ENCODE results near the gene WRAP73.
"Not testable (repeated sequence)": the region's sequence is repeated elsewhere in the genome, so short reads cannot be mapped to it uniquely, and the experiment has no call there.

Gene WRAP73

GRCh38 chr1:3627515-3628253 is 22.2 kb downstream of the WRAP73 start:
- no peak for DNase-seq

DNA sequence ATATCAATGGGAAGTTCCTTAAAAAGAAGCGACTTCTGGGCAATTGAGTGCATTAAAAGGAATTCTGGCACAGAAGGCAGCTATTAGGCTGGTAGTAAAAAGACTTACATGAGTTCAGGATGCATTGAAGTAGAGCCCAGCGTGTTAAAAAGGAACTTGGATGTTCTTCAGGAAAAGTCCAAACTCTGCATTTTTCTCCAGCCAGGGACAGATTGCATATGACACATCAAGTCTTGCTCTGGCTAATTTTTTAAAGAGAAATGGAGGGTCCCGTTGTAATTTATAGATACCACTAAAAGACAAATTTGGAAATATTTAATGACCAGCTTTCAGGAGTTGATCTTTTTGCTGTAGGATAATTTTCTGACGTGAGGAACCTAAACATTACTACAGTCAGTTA is 23.9 kb downstream of the WRAP73 start:
- DNase-seq, result no peak

DNA sequence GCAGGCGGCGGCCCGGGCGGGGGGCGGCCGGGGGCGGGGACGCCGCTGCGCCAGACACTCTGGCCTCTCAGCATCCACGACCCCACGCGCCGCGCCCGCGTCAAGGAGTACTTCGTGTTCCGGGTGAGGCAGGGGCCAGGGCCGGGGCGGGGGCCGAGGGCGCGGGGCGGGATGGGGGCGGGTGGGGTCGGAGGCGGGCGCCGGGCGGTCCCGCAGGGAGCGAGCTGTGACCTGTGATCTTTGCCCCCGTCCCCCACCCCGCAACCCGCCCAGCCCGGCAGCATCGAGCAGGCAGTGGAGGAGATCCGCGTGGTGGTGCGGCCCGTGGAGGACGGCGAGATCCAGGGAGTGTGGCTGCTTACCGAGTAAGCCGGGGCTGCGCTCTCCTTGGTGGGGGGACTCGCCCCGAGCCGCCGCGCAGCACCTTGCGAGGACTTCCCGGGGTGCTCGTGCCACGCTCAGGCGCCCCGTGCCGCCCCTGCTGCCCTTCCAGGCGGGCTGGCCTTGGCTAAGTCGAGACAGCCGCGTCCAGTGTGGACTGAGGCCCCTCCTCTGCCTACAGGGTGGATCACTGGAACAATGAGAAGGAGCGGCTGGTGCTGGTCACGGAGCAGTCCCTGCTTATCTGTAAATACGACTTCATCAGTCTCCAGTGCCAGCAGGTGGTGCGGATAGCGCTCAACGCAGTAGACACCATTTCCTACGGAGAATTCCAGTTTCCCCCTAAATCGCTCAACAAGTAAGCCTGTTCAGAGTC is 24.6 kb downstream of the WRAP73 start:
- peak; percentile 65 for DNase-seq

DNA sequence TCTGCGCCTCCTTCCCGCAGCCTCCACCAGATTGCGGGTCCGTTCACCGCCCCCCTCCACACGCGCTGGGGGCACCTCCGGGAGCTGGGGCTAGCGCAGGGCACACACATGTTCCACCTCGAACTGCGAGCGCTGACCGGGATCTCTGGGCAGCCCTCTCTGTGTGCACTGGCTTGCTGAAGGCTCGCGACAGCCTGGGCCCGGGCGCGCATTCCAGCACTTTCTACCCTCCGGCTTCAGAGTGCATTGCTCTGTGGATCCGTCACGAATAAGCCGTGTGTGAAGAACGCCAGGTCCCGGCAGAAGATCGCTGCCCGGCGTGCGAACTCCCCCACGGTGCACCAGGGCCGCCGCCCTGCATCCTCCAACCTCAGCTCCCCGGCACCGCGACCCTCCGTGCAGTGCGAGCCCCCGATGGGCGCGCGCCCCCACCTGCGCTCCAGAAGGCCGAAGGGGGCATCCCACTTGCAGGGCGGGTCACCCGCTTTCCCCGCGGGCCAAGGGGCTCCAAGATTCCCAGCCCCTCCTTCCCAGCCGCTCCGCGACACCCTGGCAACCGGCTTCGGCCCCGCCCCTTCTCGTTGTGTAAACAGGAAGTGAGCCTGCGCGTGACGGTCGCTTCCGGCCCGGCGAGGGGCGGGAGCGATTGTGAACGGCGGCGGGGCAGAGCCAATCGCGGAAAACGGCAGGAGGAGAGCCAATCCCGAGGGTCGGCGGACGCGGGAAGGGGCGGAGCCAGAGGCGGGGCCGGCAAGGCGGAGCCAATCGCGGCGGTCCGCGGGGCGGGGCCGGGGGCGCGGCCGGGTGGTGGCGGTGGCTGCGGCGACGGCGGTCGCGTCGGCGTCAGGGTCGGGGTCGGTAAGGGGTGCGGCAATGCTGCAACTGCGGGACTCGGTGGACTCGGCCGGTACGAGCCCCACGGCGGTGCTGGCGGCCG is 25.4 kb downstream of the WRAP73 start, which contains the start of gene TPRG1L:
TPRG1L (plus strand) TSS at position 816 of the 937 bp plus-strand sequence; CDS start at position 874, 58 bp downstream.
- DNase-seq, result peak; percentile 98

DNA sequence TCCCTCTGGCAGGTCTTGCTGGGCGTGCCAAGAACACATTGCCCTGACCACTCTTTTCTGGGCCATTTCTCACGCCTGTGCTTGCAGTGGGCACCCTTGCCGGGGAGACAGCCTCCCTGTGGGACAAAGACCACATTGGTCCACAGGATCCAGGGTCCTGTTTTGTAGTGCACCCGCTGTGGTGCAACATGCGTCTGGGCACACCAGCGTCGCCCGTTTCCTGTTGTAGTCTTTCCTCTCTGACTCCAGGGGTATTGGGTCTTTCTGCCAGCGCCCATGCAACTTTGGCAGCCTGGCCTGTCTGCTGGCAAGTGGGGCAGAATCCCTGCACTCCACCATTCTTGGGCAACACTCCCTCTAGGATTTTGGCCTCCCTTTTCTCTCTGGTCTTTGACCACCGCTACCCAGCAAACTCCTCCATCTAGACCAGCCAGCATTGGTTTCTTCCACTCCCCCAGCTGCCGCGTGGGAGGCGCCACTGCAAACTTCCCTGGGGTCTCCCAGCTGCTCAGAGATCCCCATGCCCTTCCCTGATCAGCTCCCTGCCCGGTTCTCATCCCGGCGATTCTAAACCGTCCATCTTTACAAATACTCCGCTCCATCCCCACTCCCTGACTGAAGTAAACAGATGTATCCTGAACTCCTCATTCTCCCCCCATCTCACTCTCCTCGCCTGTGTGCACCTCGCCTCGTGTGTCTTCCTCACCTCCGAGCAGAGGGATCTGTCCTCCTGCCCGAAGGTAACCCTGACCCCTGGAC is 26.3 kb downstream of the WRAP73 start:
- DNase-seq, result no peak

DNA sequence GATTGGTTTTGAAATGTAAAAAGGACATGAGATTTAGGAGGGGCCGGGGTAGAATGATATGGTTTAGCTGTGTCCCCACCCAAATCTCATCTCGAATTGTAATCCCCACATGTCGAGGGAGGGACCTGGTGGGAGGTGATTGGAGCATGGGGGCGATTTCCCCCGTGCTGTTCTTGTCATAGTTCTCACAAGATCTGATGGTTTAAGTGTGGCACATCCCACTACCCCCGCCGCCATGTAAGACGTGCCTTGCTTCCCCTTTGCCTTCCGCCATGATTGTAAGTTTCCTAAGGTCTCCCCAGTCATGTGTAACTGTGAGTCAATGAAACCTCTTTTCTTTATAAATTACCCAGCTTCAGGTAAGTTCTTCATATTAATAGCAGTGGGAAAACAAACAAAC is 27.8 kb downstream of the WRAP73 start:
- DNase-seq, result not testable (repeated sequence)

DNA sequence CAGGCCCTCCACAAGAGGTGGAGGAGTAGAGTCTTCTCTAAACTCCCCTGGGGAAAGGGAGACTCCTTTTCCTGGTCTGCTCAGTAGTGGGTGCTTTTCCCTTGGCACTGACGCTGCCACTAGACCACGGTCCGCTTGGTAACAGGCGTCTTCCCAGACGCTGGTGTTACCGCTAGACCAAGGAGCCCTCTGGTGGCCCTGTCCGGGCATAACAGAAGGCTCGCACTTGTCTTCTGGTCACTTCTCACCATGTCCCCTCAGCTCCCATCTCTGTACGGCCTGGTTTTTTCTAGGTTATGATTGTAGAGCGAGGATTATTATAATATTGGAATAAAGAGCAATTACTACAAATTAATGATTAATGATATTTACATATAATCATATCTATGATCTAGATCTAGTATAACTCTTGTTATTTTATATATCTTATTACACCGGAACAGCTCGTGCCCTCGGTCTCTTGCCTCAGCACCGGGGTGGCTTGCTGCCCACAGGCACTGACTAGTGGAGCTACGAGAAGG is 28.7 kb downstream of the WRAP73 start:
- peak; percentile 27 for DNase-seq

GRCh38 chr1:3620708-3621107 is 29.2 kb downstream of the WRAP73 start:
- no peak for DNase-seq

GRCh38 chr1:3618881-3619671 is 30.8 kb downstream of the WRAP73 start:
- peak; percentile 84 for DNase-seq

DNA sequence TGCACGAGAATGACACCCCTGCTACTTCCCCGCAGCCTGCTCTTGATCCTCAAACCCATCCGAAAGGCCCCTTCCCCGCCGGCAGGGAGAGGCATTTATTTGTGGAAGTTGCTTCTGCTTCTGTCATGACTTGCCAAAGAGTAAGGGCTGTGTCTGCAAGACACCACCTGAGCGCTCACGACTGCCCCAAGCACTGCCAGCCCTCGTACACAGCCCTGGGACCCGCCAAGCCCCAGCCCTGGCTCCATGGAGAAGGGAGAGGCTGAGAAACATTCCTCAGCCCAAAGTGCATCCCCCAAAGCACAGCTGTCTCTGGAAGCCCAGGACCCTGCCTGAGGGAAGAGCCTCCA is 31.4 kb downstream of the WRAP73 start:
- DNase-seq, result no peak

DNA sequence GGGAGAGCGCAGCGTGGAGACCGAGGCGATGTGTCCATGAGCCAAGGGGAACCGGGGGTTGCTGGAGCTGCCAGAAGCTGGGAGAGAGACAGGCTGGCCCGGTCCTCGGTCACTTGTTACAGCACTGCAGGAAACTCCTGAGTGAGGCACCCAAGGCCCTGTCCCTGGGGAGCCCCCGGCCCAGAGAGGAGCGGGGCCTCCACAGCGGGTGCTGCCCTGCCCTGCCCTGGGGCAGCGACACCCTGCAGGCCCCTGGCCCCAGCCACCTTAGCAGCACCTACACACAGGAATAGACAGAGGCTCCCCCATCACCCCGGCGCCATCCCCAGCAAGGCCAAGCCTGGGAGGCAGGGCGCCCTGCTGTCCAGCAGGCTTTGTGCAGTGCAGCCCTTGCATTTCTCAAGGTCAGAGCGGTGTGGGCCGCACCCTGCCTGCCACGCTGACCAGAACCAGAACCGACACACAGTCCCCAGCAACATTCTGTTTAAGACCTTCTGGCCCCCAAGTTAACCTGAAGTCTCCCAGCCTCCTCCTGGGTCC is 32.0 kb downstream of the WRAP73 start:
- no peak for DNase-seq

DNA sequence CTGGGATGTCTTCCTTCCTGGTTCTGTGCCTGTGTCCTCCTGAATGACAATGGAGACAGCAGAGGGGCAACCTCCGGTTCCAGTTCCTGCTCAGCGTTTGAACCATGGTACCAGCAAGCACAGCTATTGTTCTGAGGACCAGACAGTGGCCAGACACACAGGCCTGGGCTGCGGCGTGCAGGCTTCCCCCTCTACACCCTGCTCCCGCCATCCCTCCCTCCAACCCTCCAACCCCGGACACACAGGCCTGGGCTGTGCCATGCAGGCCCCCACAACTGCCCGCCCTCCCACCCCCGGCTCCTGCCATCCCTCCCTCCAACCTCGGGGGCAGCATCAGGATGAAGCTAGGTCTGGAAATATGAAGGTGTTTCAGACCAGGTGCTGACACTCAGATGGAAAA is 33.0 kb downstream of the WRAP73 start:
- no peak for DNase-seq

DNA sequence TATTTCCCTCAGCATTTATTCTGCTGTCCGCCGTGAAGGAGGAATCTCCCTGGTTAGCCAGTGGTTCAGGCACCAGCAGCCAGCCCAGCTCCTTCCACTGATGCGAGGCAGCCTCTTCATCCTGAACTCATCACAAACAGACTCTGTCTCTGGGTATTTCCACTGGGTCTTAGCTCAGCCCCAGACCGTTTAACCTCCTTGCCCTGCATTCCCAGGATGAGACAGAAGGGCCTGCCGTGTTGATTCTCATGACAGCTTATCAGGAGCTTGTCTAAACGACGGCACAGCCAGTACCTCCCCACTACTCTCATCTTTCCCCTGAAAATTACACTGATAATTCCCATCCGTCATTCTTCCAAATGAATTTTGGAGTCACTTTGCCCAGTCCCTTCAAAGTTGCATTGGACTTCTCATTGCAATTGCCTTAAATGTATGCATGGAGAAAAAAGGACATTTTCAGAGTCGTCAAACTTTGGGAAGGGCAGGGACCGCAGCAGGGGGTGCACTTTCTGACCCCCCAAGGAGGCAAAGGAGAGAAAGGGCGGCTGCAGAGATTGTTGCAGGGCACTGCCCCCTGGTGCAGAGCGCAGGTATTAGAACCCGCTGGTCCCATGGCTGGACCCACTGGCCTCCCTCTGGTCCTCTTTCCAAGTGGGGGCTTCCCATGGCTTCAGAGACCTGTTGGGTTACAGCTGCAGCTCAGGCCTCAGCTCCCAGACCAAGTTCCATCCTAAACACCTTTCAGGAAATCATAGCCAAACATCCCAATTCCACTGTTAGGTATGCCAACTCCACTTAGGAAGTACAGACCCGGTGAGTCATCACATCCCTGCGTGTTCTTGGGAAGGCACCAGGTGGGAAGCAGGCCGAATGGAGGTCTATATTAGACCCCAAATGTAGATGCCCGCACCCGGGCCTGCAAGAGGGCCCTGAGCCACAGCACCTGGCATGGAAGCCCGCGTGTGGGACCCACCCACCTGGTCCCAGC is 34.9 kb downstream of the WRAP73 start:
- peak; percentile 22 for DNase-seq

DNA sequence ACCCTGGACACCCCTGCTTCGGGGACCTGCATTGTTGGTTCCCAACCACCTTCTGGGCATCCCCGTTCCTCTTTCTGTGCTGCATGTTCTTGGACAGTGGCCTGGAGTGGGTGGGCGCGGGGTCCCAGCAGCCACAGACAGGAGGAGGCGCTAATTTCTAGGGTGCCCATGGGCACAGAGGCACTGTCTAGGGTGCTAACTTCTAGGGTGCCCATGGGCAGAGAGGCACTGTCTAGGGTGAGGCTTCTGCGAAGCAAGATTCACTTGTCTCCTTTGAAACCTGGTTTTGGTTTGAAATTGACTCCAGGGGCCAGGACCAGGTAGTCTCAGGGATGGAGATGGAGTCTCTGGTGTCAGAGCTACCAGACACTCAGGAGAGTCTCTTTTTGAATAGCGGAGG is 37.8 kb downstream of the WRAP73 start:
- DNase-seq, result no peak

DNA sequence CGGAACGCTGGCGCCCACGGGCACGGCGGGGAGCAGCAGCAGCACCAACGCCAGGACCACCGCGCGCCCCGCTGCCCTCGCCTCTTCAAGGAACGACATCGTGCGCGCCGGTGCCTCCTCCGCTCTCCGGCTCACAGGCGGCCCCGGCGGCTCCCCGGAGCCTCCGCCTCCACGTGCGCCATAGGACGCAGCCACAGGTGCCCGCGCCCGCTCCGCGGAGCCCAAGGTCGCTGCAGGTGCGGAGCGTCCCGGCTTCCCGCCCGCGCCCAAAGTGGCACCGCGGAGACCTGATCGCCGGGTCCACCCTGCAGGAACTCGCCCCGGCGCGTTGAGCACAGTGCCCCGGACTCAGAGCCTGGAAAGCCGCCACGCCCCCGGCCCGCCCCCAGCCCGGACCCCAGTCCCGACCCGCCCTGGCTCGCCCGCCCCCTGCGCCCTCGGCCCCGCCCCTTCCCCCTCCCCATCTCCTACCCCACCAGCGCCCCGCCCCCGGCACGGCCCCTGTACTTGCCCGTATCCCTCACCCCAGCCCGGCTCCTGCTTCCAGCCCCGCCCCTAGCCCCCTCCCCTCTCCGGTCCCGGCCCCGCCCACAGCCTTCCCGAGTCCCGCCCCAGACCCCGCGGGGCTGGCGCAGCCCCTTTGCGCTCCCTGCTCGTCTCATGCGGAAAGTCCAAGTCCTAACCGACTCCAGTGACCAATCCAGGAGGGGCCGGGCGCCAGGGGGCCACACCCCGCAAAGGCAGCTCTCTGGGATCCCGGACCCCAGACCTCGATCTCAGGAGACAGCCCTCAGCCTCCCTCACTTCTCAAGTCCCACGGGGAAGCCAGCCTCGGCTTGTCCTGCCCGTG is 38.5 kb downstream of the WRAP73 start, which contains the start of gene MEGF6:
MEGF6 (minus strand) TSS at position 339 of the 850 bp plus-strand sequence; CDS start at position 99, 240 bp downstream.
- DNase-seq, result peak; percentile 6

DNA sequence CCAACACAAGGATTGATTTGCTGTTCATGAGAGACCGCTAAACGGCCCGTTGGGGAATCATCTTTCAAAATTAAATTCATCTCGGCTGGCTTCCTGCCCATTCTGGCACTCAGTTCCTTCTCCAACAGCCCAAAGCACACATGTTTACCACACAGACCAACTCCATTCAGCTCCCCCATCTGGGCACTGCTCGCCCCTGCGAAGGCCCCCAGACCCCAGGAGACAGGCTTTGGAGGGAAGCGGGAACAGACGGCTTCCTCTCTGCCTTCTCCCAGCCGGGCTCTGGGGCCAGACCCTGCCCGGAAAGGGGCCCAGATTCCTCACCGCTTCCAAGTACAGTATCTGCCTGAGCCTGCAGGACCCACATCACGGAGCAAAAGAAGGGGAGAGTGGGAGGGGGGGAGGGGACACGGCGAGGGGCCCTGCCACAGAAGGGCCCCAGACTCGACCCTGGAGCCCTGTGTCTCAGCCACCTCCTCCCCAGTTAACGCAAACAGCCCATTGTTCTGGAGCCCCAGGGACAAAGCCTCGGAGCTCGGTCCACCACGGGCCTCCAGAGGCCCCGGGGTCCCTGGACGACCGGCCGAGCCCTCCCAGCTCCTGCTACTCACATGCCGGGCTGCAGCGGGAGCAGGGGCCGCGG is 39.3 kb downstream of the WRAP73 start:
- peak; percentile 5 for DNase-seq

GRCh38 chr1:3609769-3610526 is 40.0 kb downstream of the WRAP73 start:
- no peak for DNase-seq
